Endothelial cell (in vitro differentiated cells): ENCODE data around the gene FFAR2. TPM values are rescaled to one million over a fixed set of nuclear protein-coding genes. Genes with fewer than 3 reads are reported as not detected.
"Not testable (repeated sequence)": the region's sequence is repeated elsewhere in the genome, so short reads cannot be mapped to it uniquely, and the experiment has no call there.

ENCODE experiments used
- DNase-seq: peaks from one replicate; pipeline ENCODE4 v3.0.0; 2021; ENCODE audit warnings: low spot score
- H3K27ac Mint-ChIP-seq: one replicate; pipeline ENCODE4 v1.8.0; 2021; ENCODE audit warnings: mixed read lengths, inconsistent platforms; ENCODE audit not compliant: unreplicated experiment
- H3K27me3 Mint-ChIP-seq: one replicate; pipeline ENCODE4 v1.8.0; 2021; ENCODE audit warnings: mild to moderate bottlenecking, moderate library complexity, mixed read lengths, inconsistent platforms; ENCODE audit not compliant: unreplicated experiment
- H3K36me3 Mint-ChIP-seq: one replicate; pipeline ENCODE4 v1.8.0; 2021; ENCODE audit warnings: mild to moderate bottlenecking, low read depth, mixed read lengths, inconsistent platforms; ENCODE audit not compliant: unreplicated experiment
- H3K4me1 Mint-ChIP-seq: one replicate; pipeline ENCODE4 v1.8.0; 2021; ENCODE audit warnings: mild to moderate bottlenecking, mixed read lengths, inconsistent platforms; ENCODE audit not compliant: unreplicated experiment
- H3K4me3 Mint-ChIP-seq: one replicate; pipeline ENCODE4 v1.8.0; 2021; ENCODE audit warnings: mild to moderate bottlenecking, mixed read lengths, inconsistent platforms; ENCODE audit not compliant: unreplicated experiment
- H3K9me3 Mint-ChIP-seq: one replicate; pipeline ENCODE4 v1.8.0; 2021; ENCODE audit warnings: mixed read lengths, inconsistent platforms; ENCODE audit not compliant: unreplicated experiment
- CTCF ChIP-seq: fragments of 200-600 bp; sonication (generic); IDR thresholded peaks from one replicate; pipeline ENCODE4 v1.5.0; 2021; ENCODE audit warnings: antibody characterized with exemption; ENCODE audit not compliant: unreplicated experiment
- total RNA-seq: library from RNA; stranded (reverse); fragmentation: NEBNext Ultra II Directional; extraction: Animal tissue kit (Norgen Biotek cat#: 25700); gene quantifications from one replicate; pipeline ENCODE4 v1.2.1, GENCODE V29; 2021; ENCODE audit not compliant: unreplicated experiment

FFAR2 gene
- total RNA-seq, 1 donor from 2014 or later: 0.46 TPM

- no peak for TF ChIP-seq CTCF
- Mint-ChIP-seq H3K27ac (peak overlapping the region; percentile 14), H3K9me3 (no peaks in the 10 kb centered on the region), H3K4me3 (no peak overlapping the region), H3K27me3 (peaks cover 6% of the 10 kb centered on the region), H3K36me3 (no peaks in the 10 kb centered on the region), H3K4me1 (peaks cover 11% of the 10 kb centered on the region)
- DNase-seq: no peak
Measured at GRCh38 chr19:35462476-35462953, 14.5 kb downstream of the FFAR2 start.

GRCh38 chr19:35462956-35463355 is 14.9 kb downstream of the FFAR2 start:
- H3K27me3 Mint-ChIP-seq, DNase-seq, H3K4me3 Mint-ChIP-seq, H3K9me3 Mint-ChIP-seq, H3K27ac Mint-ChIP-seq, H3K36me3 Mint-ChIP-seq: not testable (repeated sequence)
- peaks cover 11% of the 10 kb centered on the region for H3K4me1 Mint-ChIP-seq

- Mint-ChIP-seq H3K27ac (no peak overlapping the region), H3K4me1 (peaks cover 9% of the 10 kb centered on the region), H3K4me3 (no peak overlapping the region)
Measured at GRCh38 chr19:35466259-35466658, 18.2 kb downstream of the FFAR2 start.

GRCh38 chr19:35468637-35469036 is 20.6 kb downstream of the FFAR2 start:
- TF ChIP-seq CTCF: no peak
- Mint-ChIP-seq H3K4me3 (no peak overlapping the region), H3K36me3 (no peaks in the 10 kb centered on the region), H3K9me3 (no peaks in the 10 kb centered on the region), H3K27me3 (no peaks in the 10 kb centered on the region), H3K27ac (no peak overlapping the region), H3K4me1 (no peaks in the 10 kb centered on the region)
- peak; percentile 56 for DNase-seq

More at GRCh38 chr19:35466259-35466658, 18.2 kb downstream of the FFAR2 start:
- Mint-ChIP-seq H3K9me3 (no peaks in the 10 kb centered on the region), H3K36me3 (no peaks in the 10 kb centered on the region), H3K27me3 (peaks cover 2% of the 10 kb centered on the region)
- TF ChIP-seq CTCF: no peak
- no peak for DNase-seq

GRCh38 chr19:35470128-35470527 is 22.1 kb downstream of the FFAR2 start:
- no peak overlapping the region for H3K27ac Mint-ChIP-seq
- DNase-seq: no peak
- H3K27me3 Mint-ChIP-seq: no peaks in the 10 kb centered on the region
- no peaks in the 10 kb centered on the region for H3K9me3 Mint-ChIP-seq
- H3K36me3 Mint-ChIP-seq: no peaks in the 10 kb centered on the region
- no peak overlapping the region for H3K4me3 Mint-ChIP-seq
- no peak for TF ChIP-seq CTCF
- H3K4me1 Mint-ChIP-seq: no peaks in the 10 kb centered on the region

- not testable (repeated sequence) for H3K9me3 Mint-ChIP-seq, H3K36me3 Mint-ChIP-seq, DNase-seq, H3K27me3 Mint-ChIP-seq, H3K27ac Mint-ChIP-seq, H3K4me3 Mint-ChIP-seq, H3K4me1 Mint-ChIP-seq
Measured at GRCh38 chr19:35471075-35471474, 23.0 kb downstream of the FFAR2 start.
